Left lung (tissue), 10 donors: ENCODE measurements around the gene OASL. TPM values are rescaled to one million over a fixed set of nuclear protein-coding genes. Genes with fewer than 3 reads are reported as not detected.

Source experiments
- ATAC-seq: fragments of 200-7000 bp; cut with Tn5 transposase; one replicate; pipeline ENCODE4 v1.9.1; 2020; ENCODE audit warnings: moderate library complexity
- DNase-seq, 4 donors: peaks; one replicate each; pipeline ENCODE4 v3.0.0-alpha.2; 2013 to 2020
- H3K27ac ChIP-seq, 2 donors: fragments of 200-600 bp; sonication (generic) in 1 of 2; one replicate each; pipeline versions ENCODE4 v1.5.0 to v1.8.0; 2020 to 2021
- H3K27me3 ChIP-seq, 2 donors: fragments of 200-600 bp; sonication (generic) in 1 of 2; one replicate each; pipeline versions ENCODE4 v1.5.0 to v1.8.0; 2020 to 2021
- H3K36me3 ChIP-seq, 2 donors: fragments of 200-600 bp; sonication (generic) in 1 of 2; one replicate each; pipeline versions ENCODE4 v1.5.0 to v1.8.0; 2020 to 2021
- H3K4me1 ChIP-seq, 2 donors: fragments of 200-600 bp; one replicate each; pipeline ENCODE4 v1.8.0; 2021
- H3K4me3 ChIP-seq, 2 donors: fragments of 200-600 bp; sonication (generic) in 1 of 2; one replicate each; pipeline versions ENCODE4 v1.5.0 to v1.8.0; 2020 to 2021; ENCODE audit warnings: mild to moderate bottlenecking in 1 of 2
- H3K9me3 ChIP-seq, 2 donors: fragments of 200-600 bp; sonication (generic) in 1 of 2; one replicate each; pipeline versions ENCODE4 v1.5.0 to v1.8.0; 2020 to 2021
- CTCF ChIP-seq, 2 donors: fragments of 200-600 bp; sonication (generic) in 1 of 2; IDR thresholded peaks; one replicate each; pipeline versions ENCODE4 v1.5.0 to v1.8.0; 2021; ENCODE audit warnings: antibody characterized with exemption in 2 of 2
- intact Hi-C, 2 donors: fragments of 100-400 bp; cut with DNase I; formaldehyde crosslinking; loops; one replicate each; pipeline versions ENCODE4 v1.11.2 to v1.14.2; 2022
- polyA plus RNA-seq, 6 donors: library from polyadenylated mRNA; unstranded; fragments of 120-200 nt; gene quantifications; one replicate each; pipeline ENCODE4 v1.2.1, GENCODE V29; 2013; ENCODE audit not compliant: insufficient read length in 6 of 6
- total RNA-seq, 2 donors: library from RNA; stranded (reverse); fragmentation: NEBNext Ultra II Directional; extraction: Animal tissue kit (Norgen Biotek cat#: 25700); gene quantifications; one replicate each; pipeline ENCODE4 v1.2.1, GENCODE V29; 2021
- donor health status: DM: no; HTN: yes; CAD: no.
- donor health status: DM: no; HTN: no; CAD: no.

The OASL gene
- total and polyA plus RNA-seq, 8 donors, result 0.06 to 11.9 (median 0.32) TPM; not detected in 1

GRCh38 chr12:121009741-121010140 is 29.3 kb downstream of the OASL start:
- DNase-seq (no peak), ATAC-seq (peak; percentile 86)
- no peak for TF ChIP-seq CTCF (IDR thresholded peaks at IDR 0.05)
- H3K27me3 ChIP-seq, result no peaks in the 10 kb centered on the region
- no peak overlapping the region for H3K4me3 ChIP-seq
- H3K4me1 ChIP-seq, result peaks cover 0 to 1% of the 10 kb centered on the region in 2 donors
- H3K9me3 ChIP-seq, result no peaks in the 10 kb centered on the region
- no peak overlapping the region for H3K27ac ChIP-seq
- H3K36me3 ChIP-seq, result peaks cover 0 to 69% of the 10 kb centered on the region in 2 donors
- intact Hi-C loops, result no loop called here

- Histone ChIP-seq H3K27ac (no peak overlapping the region), H3K27me3 (no peaks in the 10 kb centered on the region), H3K36me3 (peaks cover 0 to 81% of the 10 kb centered on the region in 2 donors), H3K9me3 (no peaks in the 10 kb centered on the region), H3K4me1 (no peaks in the 10 kb centered on the region), H3K4me3 (no peak overlapping the region)
- intact Hi-C loops, result no loop called here
- ATAC-seq (no peak), DNase-seq (no peak)
- no peak for TF ChIP-seq CTCF (IDR thresholded peaks at IDR 0.05)
Observed at GRCh38 chr12:121008347-121009098, 30.5 kb downstream of the OASL start.

GRCh38 chr12:121005346-121005815 is 33.7 kb downstream of the OASL start:
- no peaks in the 10 kb centered on the region for H3K9me3 ChIP-seq
- H3K36me3 ChIP-seq, result peaks cover 0 to 93% of the 10 kb centered on the region in 2 donors
- H3K27ac ChIP-seq, result no peak overlapping the region
- peak in 1 of 2 donors; percentile 26 for TF ChIP-seq CTCF (IDR thresholded peaks at IDR 0.05)
- DNase-seq (no peak), ATAC-seq (peak; percentile 72)
- intact Hi-C loops, result no loop called here
- no peaks in the 10 kb centered on the region for H3K27me3 ChIP-seq
- no peak overlapping the region for H3K4me3 ChIP-seq
- H3K4me1 ChIP-seq, result no peaks in the 10 kb centered on the region

- Histone ChIP-seq H3K9me3 (no peaks in the 10 kb centered on the region), H3K27ac (no peak overlapping the region), H3K4me3 (no peak overlapping the region), H3K27me3 (no peaks in the 10 kb centered on the region), H3K4me1 (no peaks in the 10 kb centered on the region), H3K36me3 (peaks cover 0 to 83% of the 10 kb centered on the region in 2 donors)
- no peak for TF ChIP-seq CTCF (IDR thresholded peaks at IDR 0.05)
- ATAC-seq, result no peak
- DNase-seq, result no peak
- intact Hi-C loops, result no loop called here
Observed at GRCh38 chr12:121004253-121004815, 34.7 kb downstream of the OASL start.

GRCh38 chr12:121003650-121004049 is 35.4 kb downstream of the OASL start:
- H3K36me3 ChIP-seq, result peaks cover 0 to 76% of the 10 kb centered on the region in 2 donors
- H3K4me1 ChIP-seq, result no peaks in the 10 kb centered on the region
- no peak for TF ChIP-seq CTCF (IDR thresholded peaks at IDR 0.05)
- DNase-seq (no peak), ATAC-seq (no peak)
- no peak overlapping the region for H3K27ac ChIP-seq
- H3K9me3 ChIP-seq, result no peaks in the 10 kb centered on the region
- peaks cover 0 to 6% of the 10 kb centered on the region in 2 donors for H3K27me3 ChIP-seq
- H3K4me3 ChIP-seq, result no peak overlapping the region
- intact Hi-C loops, result no loop called here
